HepG2 (cell line): Measurements from ENCODE around the gene SLC4A5. TPM values are rescaled to one million over a fixed set of nuclear protein-coding genes. Genes with fewer than 3 reads are reported as not detected.

Experiments used
- ATAC-seq: fragments of 200-7000 bp; cut with Tn5 transposase; 3 replicates; pipeline ENCODE4 v1.9.1; 2020; ENCODE audit warnings: mild to moderate bottlenecking, moderate library complexity
- BruUV-seq: library from RNA; stranded (reverse); fragments of 400-500 nt; replicated peaks from 2 replicates; lab custom pipeline; 2021; lab: Mats Ljungman, UMichigan
- CTCF ChIA-PET: fragments of 300-600 bp; formaldehyde crosslinking; extraction: SDS; loops from one replicate; lab custom pipeline; 2021; ENCODE audit warnings: low total read pairs, inconsistent platforms, low intra/inter-chr PET ratio; lab: Yijun Ruan, JAX
- POLR2A ChIA-PET: fragments of 350-600 bp; sonication (Branson Sonifier 250); formaldehyde crosslinking; loops from one replicate; lab custom pipeline; 2020; ENCODE audit warnings: antibody characterized with exemption, inconsistent platforms; lab: Yijun Ruan, JAX
- DNase-seq: peaks from one replicate; pipeline ENCODE4 v3.0.0-alpha.2; 2015; ENCODE audit warnings: low spot score
- FAIRE-seq: peaks from 3 replicates; lab custom pipeline; 2011; peaks lifted over from hg19 to GRCh38; lab: Jason Lieb, UNC
- H2AFZ ChIP-seq: one replicate; pipeline ENCODE4 v1.6.1; 2011; ENCODE audit warnings: low read length, inconsistent platforms
- H3K27ac ChIP-seq: fragments of 300-600 bp; 3 replicates; pipeline ENCODE4 v1.8.0; 2011; ENCODE audit warnings: mixed run types, mild to moderate bottlenecking, mixed read lengths, low read length, inconsistent platforms; ENCODE audit not compliant: insufficient read depth; ENCODE audit errors: extremely low read length
- H3K27me3 ChIP-seq, 2 experiments: fragments of 200-600 bp in 1 of 2; 2 replicates in 1 of 2; 3 replicates in 1 of 2; pipeline versions ENCODE4 v1.6.0 to v1.8.0; 2011; ENCODE audit warnings: low read length in 2 of 2, mild to moderate bottlenecking in 2 of 2, moderate library complexity in 2 of 2, inconsistent platforms in 1 of 2; ENCODE audit not compliant: insufficient read depth in 2 of 2, control insufficient read depth in 1 of 2
- H3K36me3 ChIP-seq, 2 experiments: fragments of 200-600 bp in 1 of 2; replicated peaks in 1 of 2; 2 replicates in 1 of 2; 3 replicates in 1 of 2; pipeline versions ENCODE4 v1.5.1 to v1.8.0; 2011; ENCODE audit warnings: low read length in 2 of 2, inconsistent platforms in 1 of 2; ENCODE audit not compliant: insufficient read depth in 2 of 2, control insufficient read depth in 1 of 2
- H3K4me1 ChIP-seq: 2 replicates; pipeline ENCODE4 v1.5.1; 2012; ENCODE audit warnings: low read length, inconsistent platforms; ENCODE audit not compliant: insufficient read depth
- H3K4me2 ChIP-seq: 2 replicates; pipeline ENCODE4 v1.6.0; 2011; ENCODE audit warnings: low read depth, low read length, inconsistent platforms
- H3K4me3 ChIP-seq, 3 experiments: fragments of 200-600 bp in 1 of 3; sonication (generic), shearing (Covaris generic) in 1 of 3; replicated peaks in 1 of 3; 2 replicates each; pipeline ENCODE4 v1.5.1; 2011 to 2016; ENCODE audit warnings: low read length in 3 of 3, inconsistent platforms in 2 of 3, low read depth in 2 of 3, mild to moderate bottlenecking in 2 of 3, control low read depth in 1 of 3, mixed read lengths in 1 of 3; ENCODE audit not compliant: insufficient read depth in 1 of 3
- H3K79me2 ChIP-seq: one replicate; pipeline ENCODE4 v1.6.1; 2011; ENCODE audit warnings: low read length, inconsistent platforms; ENCODE audit not compliant: insufficient read depth
- H3K9ac ChIP-seq: 2 replicates; pipeline ENCODE4 v1.6.0; 2011; ENCODE audit warnings: mild to moderate bottlenecking, low read depth, low read length, inconsistent platforms; ENCODE audit not compliant: insufficient read depth
- H3K9me3 ChIP-seq: 2 replicates; pipeline ENCODE4 v1.5.1; 2012; ENCODE audit warnings: mild to moderate bottlenecking, low read length
- H4K20me1 ChIP-seq: 2 replicates; pipeline ENCODE4 v1.6.0; 2011; ENCODE audit warnings: inconsistent platforms, mild to moderate bottlenecking, low read length, moderate library complexity; ENCODE audit not compliant: insufficient read depth
- ARID3A ChIP-seq: IDR thresholded peaks from 2 replicates; pipeline ENCODE4 v1.6.1; 2012; ENCODE audit warnings: low read depth, low read length, improper control_type of control experiment
- CTCF ChIP-seq: sonication (generic); formaldehyde crosslinking; IDR thresholded peaks from 2 replicates; pipeline ENCODE4 v1.5.0; 2020; ENCODE audit warnings: mild to moderate bottlenecking, missing genetic modification reagents, moderate library complexity
- ETS1 ChIP-seq: sonication (generic); formaldehyde crosslinking; IDR thresholded peaks from 2 replicates; pipeline ENCODE4 v1.4.0; 2020; ENCODE audit warnings: missing genetic modification reagents
- HNF4A ChIP-seq: sonication (generic); formaldehyde crosslinking; IDR thresholded peaks from 2 replicates; pipeline ENCODE4 v1.4.0; 2020; ENCODE audit warnings: missing genetic modification reagents
- KDM5B ChIP-seq: sonication (generic); formaldehyde crosslinking; IDR thresholded peaks from 2 replicates; pipeline ENCODE4 v1.4.0; 2020; ENCODE audit warnings: missing genetic modification reagents, mild to moderate bottlenecking, borderline replicate concordance
- KLF16 ChIP-seq, 2 experiments: sonication (generic) in 1 of 2; formaldehyde crosslinking in 1 of 2; IDR thresholded peaks; 2 replicates each; pipeline versions ENCODE4 v1.6.1 to v1.8.0; 2016 to 2023; ENCODE audit warnings: missing genetic modification reagents in 2 of 2, missing compliant biosample characterization in 1 of 2
- MTA1 ChIP-seq: sonication (generic); formaldehyde crosslinking; IDR thresholded peaks from 2 replicates; pipeline ENCODE4 v1.4.0; 2020; ENCODE audit warnings: missing genetic modification reagents, mild to moderate bottlenecking, borderline replicate concordance
- SALL1 ChIP-seq: sonication (generic); formaldehyde crosslinking; IDR thresholded peaks from 2 replicates; pipeline ENCODE4 v1.8.0; 2022; ENCODE audit warnings: mild to moderate bottlenecking, missing genetic modification reagents
- SMC3 ChIP-seq: IDR thresholded peaks from 2 replicates; pipeline ENCODE4 v1.6.1; 2011; ENCODE audit warnings: low read length, improper control_type of control experiment
- STAT6 ChIP-seq: sonication (generic); formaldehyde crosslinking; IDR thresholded peaks from 2 replicates; pipeline ENCODE4 v1.4.0; 2020; ENCODE audit warnings: missing genetic modification reagents, mild to moderate bottlenecking, borderline replicate concordance
- TEAD3 ChIP-seq: optimal IDR thresholded peaks from 2 replicates; pipeline ENCODE3; 2016; ENCODE audit warnings: borderline replicate concordance
- ZBTB21 ChIP-seq: sonication (generic); formaldehyde crosslinking; IDR thresholded peaks from 2 replicates; pipeline ENCODE4 v1.4.0; 2020; ENCODE audit warnings: missing genetic modification reagents
- ZFP1 ChIP-seq: IDR thresholded peaks from 2 replicates; pipeline ENCODE4 v1.6.1; 2016
- ZNF564 ChIP-seq: sonication (generic); formaldehyde crosslinking; IDR thresholded peaks from 2 replicates; pipeline ENCODE4 v1.8.1; 2023; ENCODE audit warnings: mild to moderate bottlenecking, missing genetic modification reagents
- ZNF713 ChIP-seq: sonication (generic); formaldehyde crosslinking; IDR thresholded peaks from 2 replicates; pipeline ENCODE4 v1.4.0; 2020; ENCODE audit warnings: mild to moderate bottlenecking, missing genetic modification reagents
- ZNF749 ChIP-seq: sonication (generic); formaldehyde crosslinking; IDR thresholded peaks from 2 replicates; pipeline ENCODE4 v1.8.0; 2022; ENCODE audit warnings: mild to moderate bottlenecking, missing genetic modification reagents, moderate library complexity, borderline replicate concordance
- ZNF891 ChIP-seq: sonication (generic); formaldehyde crosslinking; IDR thresholded peaks from 2 replicates; pipeline ENCODE4 v1.5.0; 2020; ENCODE audit warnings: mild to moderate bottlenecking, missing genetic modification reagents
- ZSCAN31 ChIP-seq: sonication (generic); formaldehyde crosslinking; IDR thresholded peaks from 2 replicates; pipeline ENCODE4 v1.5.0; 2020; ENCODE audit warnings: low read depth, mild to moderate bottlenecking, missing genetic modification reagents
- WGBS: methylation state at CpG from one replicate; pipeline ENCODE4 v1.1.6; 2017; ENCODE audit warnings: low lambda C conversion rate; 5-methylcytosine and 5-hydroxymethylcytosine counted together
- in situ Hi-C: cut with HindIII; loops from 2 replicates; pipeline ENCODE4 v1.10.0; 2017; ENCODE audit warnings: low pct_unique_long_range_greater_than_20kb; ENCODE audit not compliant: extremely low pct_ligation_motif_present
- intact Hi-C: fragments of 100-400 bp; cut with micrococcal nuclease; formaldehyde crosslinking; loops from one replicate; pipeline ENCODE4 v1.10.0; 2022; ENCODE audit not compliant: unreplicated experiment
- polyA plus RNA-seq, 8 experiments: library from polyadenylated mRNA; depleted of rRNA in 3 of 8; stranded (reverse) in 7 of 8; unstranded in 1 of 8; fragments of >200 nt; fragmentation: Illumina TruSeq in 4 of 8; extraction: Trizol in 4 of 8; gene quantifications; 2 replicates each; pipeline versions ENCODE4 v1.2.1 to v1.2.3, GENCODE V29; 2011 to 2016; ENCODE audit warnings: low read depth in 4 of 8, missing spikeins in 1 of 8, mixed read lengths in 1 of 8; ENCODE audit not compliant: insufficient read depth in 1 of 8
- total RNA-seq, 5 experiments: library from RNA; depleted of rRNA; stranded (reverse); fragments of >200 nt; fragmentation: Illumina TruSeq; extraction: Trizol; gene quantifications; 2 replicates each; pipeline ENCODE4 v1.2.3, GENCODE V29; 2016; ENCODE audit warnings: low read depth in 1 of 5

The SLC4A5 gene
- total and polyA plus RNA-seq, 2 of the 13 experiments (the other 11 are each of a cell fraction or from before 2014, with no cell fraction given): 0.50 TPM; not detected in 1

GRCh38 chr2:74261204-74261864 lies 81.9 kb downstream of the SLC4A5 start:
- ChIA-PET CTCF (interaction anchor here (1.8 kb wide), 1 partner anchor 11 kb away, joined by 9 read pairs; no protein-coding TSS in a partner anchor), POLR2A (no interaction called here)
- WGBS: 16% methylated on average over 6 of the region's 6 CpGs
- no TSS peak for BruUV-seq
- no peaks in the 10 kb centered on the region for H3K36me3 ChIP-seq
- peaks cover 9% of the 10 kb centered on the region; the same call in 1 of the 2 replicates for H3K4me1 ChIP-seq
- H3K79me2 ChIP-seq: no peaks in the 10 kb centered on the region
- H3K9me3 ChIP-seq: no peaks in the 10 kb centered on the region
- no peak overlapping the region for H2AFZ ChIP-seq
- DNase-seq (peak; percentile 67), ATAC-seq (peak; percentile 79), FAIRE-seq (peak; percentile 70)
- no peaks in the 10 kb centered on the region for H4K20me1 ChIP-seq
- intact Hi-C loops (loop anchor here (1.0 kb wide), 1 partner anchor 437 kb away; no protein-coding TSS in a partner anchor), in situ Hi-C loops (loop anchor here (5.0 kb wide), 1 partner anchor 76 kb away; no protein-coding TSS in a partner anchor)
- H3K9ac ChIP-seq: no peak overlapping the region
- H3K27me3 ChIP-seq: peaks cover 3 to 19% of the 10 kb centered on the region in 2 experiments; a peak in 3 of 5 replicates
- no peak overlapping the region; the same call in 1 of the 2 replicates for H3K4me2 ChIP-seq
- H3K4me3 ChIP-seq: no peak overlapping the region
- H3K27ac ChIP-seq: no peak overlapping the region
- TF ChIP-seq STAT6 (CRISPR knock-in tag): no peak
- no peak for TF ChIP-seq HNF4A
- no peak for TF ChIP-seq ZNF749
- TF ChIP-seq ZNF713 (CRISPR knock-in tag): no peak
- peak; percentile 79 for TF ChIP-seq CTCF
- TF ChIP-seq KLF16 (CRISPR knock-in tag; IDR thresholded peaks at IDR 0.05): no peak
- no peak for TF ChIP-seq KDM5B (CRISPR knock-in tag)
- TF ChIP-seq ETS1 (CRISPR knock-in tag): no peak
- peak; percentile 98 for TF ChIP-seq TEAD3 (CRISPR knock-in tag)
- TF ChIP-seq ZSCAN31 (CRISPR knock-in tag): no peak
- no peak for TF ChIP-seq ZNF564
- no peak for TF ChIP-seq ZFP1 (CRISPR knock-in tag)
- TF ChIP-seq MTA1 (CRISPR knock-in tag): no peak
- no peak for TF ChIP-seq ARID3A
- TF ChIP-seq SMC3: peak; percentile 66
- peak; percentile 19; the same call in 1 of the 2 replicates for TF ChIP-seq SALL1 (CRISPR knock-in tag)
- TF ChIP-seq ZBTB21: no peak
- no peak for TF ChIP-seq ZNF891 (CRISPR knock-in tag)
